SH-SY5Y (cell line): ENCODE data around the gene ALG8.

ENCODE experiments used
- GATA2 ChIP-seq: IDR thresholded peaks from 2 replicates; pipeline ENCODE4 v1.6.1; 2011; ENCODE audit warnings: mild to moderate bottlenecking, low read depth, low read length
- GATA3 ChIP-seq: IDR thresholded peaks from 2 replicates; pipeline ENCODE4 v1.6.1; 2011; ENCODE audit warnings: low read depth, mild to moderate bottlenecking, low read length, moderate library complexity

ALG8 gene

DNA sequence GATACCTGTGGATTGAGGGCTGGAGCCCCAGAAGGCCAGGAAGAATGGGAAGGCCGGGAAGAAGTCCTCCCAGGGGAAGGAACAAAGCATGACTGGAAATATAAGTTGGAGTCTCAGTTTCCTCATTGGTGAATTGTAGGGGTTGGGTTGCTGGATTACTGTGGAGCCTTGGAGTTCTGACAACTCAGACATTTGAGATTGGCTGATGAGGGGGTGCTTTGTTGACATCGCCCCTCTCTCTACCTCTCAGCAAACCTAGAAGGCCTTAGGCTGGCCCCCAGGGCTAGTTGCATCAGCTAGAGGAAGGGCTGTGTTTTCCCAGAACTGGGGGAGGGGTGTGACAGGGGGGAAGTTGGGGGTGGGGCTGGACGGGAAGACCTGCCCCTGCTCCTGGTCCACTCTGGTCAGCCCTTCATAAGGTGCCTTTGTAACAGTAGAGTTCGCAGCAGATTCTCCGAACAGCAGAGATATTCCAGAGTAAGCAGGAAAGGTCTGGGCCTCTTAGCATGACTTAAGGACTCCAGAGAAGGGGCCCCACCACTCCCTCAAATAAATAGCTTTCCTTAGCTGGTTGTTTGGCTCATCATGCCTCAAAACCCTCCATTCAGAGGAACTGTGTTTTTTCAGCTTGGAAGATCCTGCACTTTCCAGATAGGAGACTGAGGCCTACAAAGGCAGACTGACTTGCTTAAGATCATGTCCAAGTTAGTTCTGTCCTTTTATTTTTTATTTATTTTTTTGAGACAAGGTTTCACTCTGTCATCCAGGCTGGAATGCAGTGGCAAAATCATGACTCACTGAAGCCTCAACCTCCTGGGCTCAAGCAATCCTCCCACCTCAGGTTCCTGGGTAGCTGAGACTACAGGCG, 88.2 kb downstream of the ALG8 start:
- TF ChIP-seq GATA2 (no peak), GATA3 (no peak)
